22Rv1 (cell line): ENCODE data around the gene LIG1.

Experiments
- ZFX ChIP-seq: fragments of 450-650 bp; IDR thresholded peaks from 2 replicates; pipeline ENCODE4 v1.6.1; 2017; ENCODE audit warnings: antibody characterized with exemption, borderline replicate concordance
- TF ChIP-seq, protein P1 (sequence below): fragments of 450-650 bp; IDR thresholded peaks from 2 replicates; pipeline ENCODE4 v1.5.1; 2017; ENCODE audit warnings: mild to moderate bottlenecking

DNA sequence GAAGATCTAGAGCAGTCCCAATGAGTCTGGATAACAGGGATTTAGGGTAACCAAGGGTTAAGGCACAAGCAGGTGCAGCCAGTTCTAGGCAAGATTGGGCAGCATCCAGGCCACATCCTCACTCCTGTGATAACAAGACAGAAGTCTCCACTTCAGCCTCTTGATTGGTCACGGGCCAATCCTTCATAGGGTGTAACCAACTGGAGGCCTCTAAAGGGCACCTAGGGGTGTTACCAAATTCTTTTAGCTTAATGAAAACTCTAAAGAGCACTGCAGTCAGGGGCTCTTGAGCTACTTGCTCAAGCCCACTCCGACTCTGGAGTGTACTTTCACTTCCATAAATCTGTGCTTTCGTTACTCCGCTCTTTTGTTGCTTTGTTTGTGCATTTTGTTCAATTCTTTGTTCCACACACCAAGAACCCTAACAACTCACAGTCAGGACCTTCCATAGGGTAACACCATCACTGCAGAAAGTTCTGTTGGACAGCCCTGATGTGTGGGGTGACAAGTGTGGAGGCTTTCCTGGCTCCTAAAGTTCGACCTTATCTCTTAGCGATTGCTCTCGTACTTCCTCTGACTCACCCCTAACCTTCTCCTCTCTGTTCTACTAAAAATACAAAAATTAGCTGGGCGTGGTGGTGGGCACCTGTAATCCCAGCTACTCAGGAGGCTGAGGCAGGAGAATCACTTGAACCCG lies 36.4 kb upstream of the LIG1 start:
- TF ChIP-seq, protein P1, sequence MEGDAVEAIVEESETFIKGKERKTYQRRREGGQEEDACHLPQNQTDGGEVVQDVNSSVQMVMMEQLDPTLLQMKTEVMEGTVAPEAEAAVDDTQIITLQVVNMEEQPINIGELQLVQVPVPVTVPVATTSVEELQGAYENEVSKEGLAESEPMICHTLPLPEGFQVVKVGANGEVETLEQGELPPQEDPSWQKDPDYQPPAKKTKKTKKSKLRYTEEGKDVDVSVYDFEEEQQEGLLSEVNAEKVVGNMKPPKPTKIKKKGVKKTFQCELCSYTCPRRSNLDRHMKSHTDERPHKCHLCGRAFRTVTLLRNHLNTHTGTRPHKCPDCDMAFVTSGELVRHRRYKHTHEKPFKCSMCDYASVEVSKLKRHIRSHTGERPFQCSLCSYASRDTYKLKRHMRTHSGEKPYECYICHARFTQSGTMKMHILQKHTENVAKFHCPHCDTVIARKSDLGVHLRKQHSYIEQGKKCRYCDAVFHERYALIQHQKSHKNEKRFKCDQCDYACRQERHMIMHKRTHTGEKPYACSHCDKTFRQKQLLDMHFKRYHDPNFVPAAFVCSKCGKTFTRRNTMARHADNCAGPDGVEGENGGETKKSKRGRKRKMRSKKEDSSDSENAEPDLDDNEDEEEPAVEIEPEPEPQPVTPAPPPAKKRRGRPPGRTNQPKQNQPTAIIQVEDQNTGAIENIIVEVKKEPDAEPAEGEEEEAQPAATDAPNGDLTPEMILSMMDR = no peak
- TF ChIP-seq ZFX = no peak
